HepG2 (cell line): ENCODE measurements around the gene MACROD2. TPM values are rescaled to one million over a fixed set of nuclear protein-coding genes. Genes with fewer than 3 reads are reported as not detected.

ENCODE experiments used
- ATAC-seq: fragments of 200-7000 bp; cut with Tn5 transposase; 3 replicates; pipeline ENCODE4 v1.9.1; 2020; ENCODE audit warnings: mild to moderate bottlenecking, moderate library complexity
- BruUV-seq: library from RNA; stranded (reverse); fragments of 400-500 nt; replicated peaks from 2 replicates; lab custom pipeline; 2021; lab: Mats Ljungman, UMichigan
- CTCF ChIA-PET: fragments of 300-600 bp; formaldehyde crosslinking; extraction: SDS; loops from one replicate; lab custom pipeline; 2021; ENCODE audit warnings: low total read pairs, inconsistent platforms, low intra/inter-chr PET ratio; lab: Yijun Ruan, JAX
- POLR2A ChIA-PET: fragments of 350-600 bp; sonication (Branson Sonifier 250); formaldehyde crosslinking; loops from one replicate; lab custom pipeline; 2020; ENCODE audit warnings: antibody characterized with exemption, inconsistent platforms; lab: Yijun Ruan, JAX
- DNase-seq: peaks from one replicate; pipeline ENCODE4 v3.0.0-alpha.2; 2015; ENCODE audit warnings: low spot score
- FAIRE-seq: peaks from 3 replicates; lab custom pipeline; 2011; peaks lifted over from hg19 to GRCh38; lab: Jason Lieb, UNC
- H2AFZ ChIP-seq: one replicate; pipeline ENCODE4 v1.6.1; 2011; ENCODE audit warnings: low read length, inconsistent platforms
- H3K27ac ChIP-seq: fragments of 300-600 bp; 3 replicates; pipeline ENCODE4 v1.8.0; 2011; ENCODE audit warnings: mixed run types, mild to moderate bottlenecking, mixed read lengths, low read length, inconsistent platforms; ENCODE audit not compliant: insufficient read depth; ENCODE audit errors: extremely low read length
- H3K27me3 ChIP-seq, 2 experiments: fragments of 200-600 bp in 1 of 2; 2 replicates in 1 of 2; 3 replicates in 1 of 2; pipeline versions ENCODE4 v1.6.0 to v1.8.0; 2011; ENCODE audit warnings: low read length in 2 of 2, mild to moderate bottlenecking in 2 of 2, moderate library complexity in 2 of 2, inconsistent platforms in 1 of 2; ENCODE audit not compliant: insufficient read depth in 2 of 2, control insufficient read depth in 1 of 2
- H3K36me3 ChIP-seq, 2 experiments: fragments of 200-600 bp in 1 of 2; replicated peaks in 1 of 2; 2 replicates in 1 of 2; 3 replicates in 1 of 2; pipeline versions ENCODE4 v1.5.1 to v1.8.0; 2011; ENCODE audit warnings: low read length in 2 of 2, inconsistent platforms in 1 of 2; ENCODE audit not compliant: insufficient read depth in 2 of 2, control insufficient read depth in 1 of 2
- H3K4me1 ChIP-seq: 2 replicates; pipeline ENCODE4 v1.5.1; 2012; ENCODE audit warnings: low read length, inconsistent platforms; ENCODE audit not compliant: insufficient read depth
- H3K4me2 ChIP-seq: 2 replicates; pipeline ENCODE4 v1.6.0; 2011; ENCODE audit warnings: low read depth, low read length, inconsistent platforms
- H3K4me3 ChIP-seq, 3 experiments: fragments of 200-600 bp in 1 of 3; sonication (generic), shearing (Covaris generic) in 1 of 3; replicated peaks in 1 of 3; 2 replicates each; pipeline ENCODE4 v1.5.1; 2011 to 2016; ENCODE audit warnings: low read length in 3 of 3, inconsistent platforms in 2 of 3, low read depth in 2 of 3, mild to moderate bottlenecking in 2 of 3, control low read depth in 1 of 3, mixed read lengths in 1 of 3; ENCODE audit not compliant: insufficient read depth in 1 of 3
- H3K79me2 ChIP-seq: one replicate; pipeline ENCODE4 v1.6.1; 2011; ENCODE audit warnings: low read length, inconsistent platforms; ENCODE audit not compliant: insufficient read depth
- H3K9ac ChIP-seq: 2 replicates; pipeline ENCODE4 v1.6.0; 2011; ENCODE audit warnings: mild to moderate bottlenecking, low read depth, low read length, inconsistent platforms; ENCODE audit not compliant: insufficient read depth
- H3K9me3 ChIP-seq: 2 replicates; pipeline ENCODE4 v1.5.1; 2012; ENCODE audit warnings: mild to moderate bottlenecking, low read length
- H4K20me1 ChIP-seq: 2 replicates; pipeline ENCODE4 v1.6.0; 2011; ENCODE audit warnings: inconsistent platforms, mild to moderate bottlenecking, low read length, moderate library complexity; ENCODE audit not compliant: insufficient read depth
- HMGXB4 ChIP-seq, 2 experiments: sonication (generic) in 1 of 2; formaldehyde crosslinking in 1 of 2; IDR thresholded peaks; 2 replicates each; pipeline versions ENCODE4 v1.4.0 to v1.6.1; 2018 to 2020; ENCODE audit warnings: missing genetic modification reagents in 2 of 2, borderline replicate concordance in 1 of 2, low read depth in 1 of 2, mild to moderate bottlenecking in 1 of 2, missing biosample characterization in 1 of 2
- ZNF598 ChIP-seq: sonication (generic); formaldehyde crosslinking; IDR thresholded peaks from 2 replicates; pipeline ENCODE4 v1.5.1; 2020; ENCODE audit warnings: mild to moderate bottlenecking, missing genetic modification reagents, borderline replicate concordance
- in situ Hi-C: cut with HindIII; loops from 2 replicates; pipeline ENCODE4 v1.10.0; 2017; ENCODE audit warnings: low pct_unique_long_range_greater_than_20kb; ENCODE audit not compliant: extremely low pct_ligation_motif_present
- intact Hi-C: fragments of 100-400 bp; cut with micrococcal nuclease; formaldehyde crosslinking; loops from one replicate; pipeline ENCODE4 v1.10.0; 2022; ENCODE audit not compliant: unreplicated experiment
- polyA plus RNA-seq, 8 experiments: library from polyadenylated mRNA; depleted of rRNA in 3 of 8; stranded (reverse) in 7 of 8; unstranded in 1 of 8; fragments of >200 nt; fragmentation: Illumina TruSeq in 4 of 8; extraction: Trizol in 4 of 8; gene quantifications; 2 replicates each; pipeline versions ENCODE4 v1.2.1 to v1.2.3, GENCODE V29; 2011 to 2016; ENCODE audit warnings: low read depth in 4 of 8, missing spikeins in 1 of 8, mixed read lengths in 1 of 8; ENCODE audit not compliant: insufficient read depth in 1 of 8
- total RNA-seq, 5 experiments: library from RNA; depleted of rRNA; stranded (reverse); fragments of >200 nt; fragmentation: Illumina TruSeq; extraction: Trizol; gene quantifications; 2 replicates each; pipeline ENCODE4 v1.2.3, GENCODE V29; 2016; ENCODE audit warnings: low read depth in 1 of 5
- TF ChIP-seq, protein P1 (sequence below): IDR thresholded peaks from 2 replicates; pipeline ENCODE4 v1.6.1; 2016

MACROD2 gene
- total and polyA plus RNA-seq, 2 of the 13 experiments (the other 11 are each of a cell fraction or from before 2014, with no cell fraction given), result 0.13 to 0.51 TPM

GRCh38 chr20:14643146-14643545 lies 647.8 kb downstream of the MACROD2 start:
- in situ Hi-C loops, result no loop called here

More at GRCh38 chr20:14643146-14643545, 647.8 kb downstream of the MACROD2 start:
- BruUV-seq, result no TSS peak
- no peak overlapping the region for H3K27ac ChIP-seq
- CTCF ChIA-PET, result no interaction called here
- no peak overlapping the region for H3K9ac ChIP-seq
- no peaks in the 10 kb centered on the region for H3K27me3 ChIP-seq
- H3K36me3 ChIP-seq, result no peaks in the 10 kb centered on the region
- POLR2A ChIA-PET, result no interaction called here
- peaks cover 32% of the 10 kb centered on the region for H3K9me3 ChIP-seq
- H3K4me1 ChIP-seq, result no peaks in the 10 kb centered on the region
- H2AFZ ChIP-seq, result no peak overlapping the region
- TF ChIP-seq HMGXB4 (CRISPR knock-in tag; IDR thresholded peaks at IDR 0.05; ENCODE audit: borderline replicate concordance in 1 of 2, low read depth in 1 of 2), result no peak
- TF ChIP-seq, protein P1, sequence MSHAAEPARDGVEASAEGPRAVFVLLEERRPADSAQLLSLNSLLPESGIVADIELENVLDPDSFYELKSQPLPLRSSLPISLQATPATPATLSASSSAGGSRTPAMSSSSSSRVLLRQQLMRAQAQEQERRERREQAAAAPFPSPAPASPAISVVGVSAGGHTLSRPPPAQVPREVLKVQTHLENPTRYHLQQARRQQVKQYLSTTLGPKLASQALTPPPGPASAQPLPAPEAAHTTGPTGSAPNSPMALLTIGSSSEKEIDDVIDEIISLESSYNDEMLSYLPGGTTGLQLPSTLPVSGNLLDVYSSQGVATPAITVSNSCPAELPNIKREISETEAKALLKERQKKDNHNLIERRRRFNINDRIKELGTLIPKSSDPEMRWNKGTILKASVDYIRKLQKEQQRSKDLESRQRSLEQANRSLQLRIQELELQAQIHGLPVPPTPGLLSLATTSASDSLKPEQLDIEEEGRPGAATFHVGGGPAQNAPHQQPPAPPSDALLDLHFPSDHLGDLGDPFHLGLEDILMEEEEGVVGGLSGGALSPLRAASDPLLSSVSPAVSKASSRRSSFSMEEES, result no peak
- no peak for TF ChIP-seq ZNF598 (CRISPR knock-in tag)
- intact Hi-C loops, result no loop called here
- FAIRE-seq (no peak), DNase-seq (no peak), ATAC-seq (no peak)
- no peaks in the 10 kb centered on the region for H3K79me2 ChIP-seq
- H3K4me2 ChIP-seq, result no peak overlapping the region
- no peak overlapping the region for H3K4me3 ChIP-seq
- no peaks in the 10 kb centered on the region for H4K20me1 ChIP-seq
